NB4 (cell line): ENCODE measurements around the gene WDR5.

Experiments
- DNase-seq: peaks from one replicate; pipeline ENCODE4 v3.0.0; 2010; ENCODE audit warnings: low read depth
- H3K4me3 ChIP-seq: one replicate; pipeline ENCODE4 v1.5.1; 2011; ENCODE audit warnings: mild to moderate bottlenecking, low read depth, low read length, moderate library complexity
- MYC ChIP-seq: IDR thresholded peaks from 2 replicates; pipeline ENCODE4 v1.6.1; 2011; ENCODE audit warnings: low read depth, low read length
- POLR2A ChIP-seq: IDR thresholded peaks from 2 replicates; pipeline ENCODE4 v1.6.1; 2011; ENCODE audit warnings: mild to moderate bottlenecking; ENCODE audit not compliant: insufficient read length; ENCODE audit errors: extremely low read depth
- TF ChIP-seq, protein P1 (sequence below): IDR thresholded peaks from one replicate; pipeline ENCODE4 v1.5.1; 2012; ENCODE audit warnings: low read depth, low read length
- TF ChIP-seq, protein P2 (sequence below): IDR thresholded peaks from 2 replicates; pipeline ENCODE4 v1.6.1; 2011; ENCODE audit warnings: low read depth, low read length

WDR5 gene

DNA sequence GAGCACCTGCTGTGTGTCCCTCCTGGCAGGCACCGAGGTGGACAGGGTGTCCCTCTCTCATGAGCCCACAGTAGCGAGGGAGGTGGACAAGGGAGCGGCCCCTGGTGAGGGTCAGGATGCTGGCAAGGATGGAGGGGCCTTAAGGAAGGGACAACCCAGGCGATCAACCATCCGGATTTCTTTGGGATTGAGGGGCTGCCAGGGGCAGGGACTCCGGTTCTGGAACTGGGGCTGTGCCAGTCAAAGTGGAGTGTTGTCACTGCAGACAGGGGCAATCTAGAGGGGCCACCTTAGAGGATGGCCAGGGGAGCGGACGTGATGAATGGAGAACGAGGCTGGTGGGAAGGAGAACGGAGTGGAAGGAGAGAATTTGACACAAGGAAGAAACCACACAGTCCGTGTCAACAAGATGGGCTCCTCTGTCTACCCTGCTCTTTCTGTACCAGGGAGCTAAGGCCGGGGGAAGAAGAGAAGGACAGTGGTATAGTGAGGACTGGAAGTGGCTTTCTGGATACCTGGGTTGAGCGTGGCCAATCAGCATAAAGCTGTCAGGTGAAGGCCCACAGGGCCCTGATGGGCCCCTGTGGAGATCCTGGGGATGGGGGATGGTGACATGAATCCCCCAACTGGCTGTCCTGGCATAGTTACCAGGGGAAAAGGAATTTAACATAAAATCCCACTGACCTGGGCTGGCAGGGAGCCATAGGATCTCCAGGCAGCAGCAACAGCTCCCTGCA lies 4.2 kb upstream of the WDR5 start:
- TF ChIP-seq MYC: no peak
- TF ChIP-seq, protein P1, sequence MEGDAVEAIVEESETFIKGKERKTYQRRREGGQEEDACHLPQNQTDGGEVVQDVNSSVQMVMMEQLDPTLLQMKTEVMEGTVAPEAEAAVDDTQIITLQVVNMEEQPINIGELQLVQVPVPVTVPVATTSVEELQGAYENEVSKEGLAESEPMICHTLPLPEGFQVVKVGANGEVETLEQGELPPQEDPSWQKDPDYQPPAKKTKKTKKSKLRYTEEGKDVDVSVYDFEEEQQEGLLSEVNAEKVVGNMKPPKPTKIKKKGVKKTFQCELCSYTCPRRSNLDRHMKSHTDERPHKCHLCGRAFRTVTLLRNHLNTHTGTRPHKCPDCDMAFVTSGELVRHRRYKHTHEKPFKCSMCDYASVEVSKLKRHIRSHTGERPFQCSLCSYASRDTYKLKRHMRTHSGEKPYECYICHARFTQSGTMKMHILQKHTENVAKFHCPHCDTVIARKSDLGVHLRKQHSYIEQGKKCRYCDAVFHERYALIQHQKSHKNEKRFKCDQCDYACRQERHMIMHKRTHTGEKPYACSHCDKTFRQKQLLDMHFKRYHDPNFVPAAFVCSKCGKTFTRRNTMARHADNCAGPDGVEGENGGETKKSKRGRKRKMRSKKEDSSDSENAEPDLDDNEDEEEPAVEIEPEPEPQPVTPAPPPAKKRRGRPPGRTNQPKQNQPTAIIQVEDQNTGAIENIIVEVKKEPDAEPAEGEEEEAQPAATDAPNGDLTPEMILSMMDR: no peak
- TF ChIP-seq, protein P2, sequence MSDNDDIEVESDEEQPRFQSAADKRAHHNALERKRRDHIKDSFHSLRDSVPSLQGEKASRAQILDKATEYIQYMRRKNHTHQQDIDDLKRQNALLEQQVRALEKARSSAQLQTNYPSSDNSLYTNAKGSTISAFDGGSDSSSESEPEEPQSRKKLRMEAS: no peak
- no peak for TF ChIP-seq POLR2A
- DNase-seq: no peak
- H3K4me3 ChIP-seq: no peak overlapping the region

DNA sequence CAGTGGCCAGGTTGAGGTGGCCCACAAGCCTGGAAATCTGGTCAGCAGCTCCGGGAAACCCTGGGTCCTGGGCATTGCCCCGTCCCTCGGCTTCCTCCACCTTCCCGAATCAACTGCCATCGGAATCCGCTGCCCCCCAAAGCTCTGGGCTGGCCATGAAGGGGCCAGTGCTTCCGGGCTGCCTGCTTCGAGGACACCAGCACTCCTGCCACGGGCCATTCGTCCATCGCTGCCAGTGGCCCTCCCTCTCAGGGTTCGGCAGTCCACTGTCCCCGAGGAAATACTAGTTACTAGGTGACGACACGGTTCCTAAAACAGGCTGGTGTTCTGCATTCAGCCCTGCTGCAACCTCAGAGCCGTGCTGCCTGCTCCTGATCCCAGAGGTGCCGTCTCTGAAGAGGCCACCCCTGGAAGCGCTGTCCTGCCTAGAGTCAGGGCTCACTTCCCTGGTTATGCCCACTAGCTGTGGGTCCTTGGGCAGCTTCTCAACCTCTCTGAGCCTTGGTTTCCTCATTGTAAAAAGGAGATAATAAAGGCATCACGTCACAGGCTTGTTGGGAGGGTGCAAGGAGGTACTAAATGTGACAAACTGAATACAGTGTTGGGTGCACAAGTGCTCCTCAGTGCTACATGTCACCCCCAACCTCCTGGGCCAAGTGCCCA lies 3.5 kb upstream of the WDR5 start:
- no peak for DNase-seq
- TF ChIP-seq, protein P2: no peak
- TF ChIP-seq, protein P1: no peak
- TF ChIP-seq MYC (no peak), POLR2A (no peak)
- no peak overlapping the region for H3K4me3 ChIP-seq

DNA sequence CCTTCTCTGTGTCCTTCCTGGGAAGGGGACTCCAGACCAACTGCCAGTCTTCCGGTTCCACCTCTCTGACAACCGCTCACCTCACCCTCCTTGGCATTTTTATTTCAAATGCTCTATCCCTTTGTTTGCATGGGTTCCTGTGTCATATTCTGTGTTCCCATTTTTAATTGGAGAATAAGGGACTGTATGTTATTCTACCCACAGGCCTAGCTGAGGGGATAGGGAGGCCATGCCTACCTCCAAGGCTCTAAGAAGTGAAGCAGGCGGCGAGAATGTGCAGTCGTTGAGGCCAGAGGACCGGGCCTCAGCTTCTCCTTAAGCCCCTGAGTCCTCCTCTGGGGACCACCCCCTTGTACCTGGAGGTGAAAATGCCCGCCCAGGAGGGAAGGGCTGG lies 936 bp upstream of the WDR5 start:
- DNase-seq: no peak
- TF ChIP-seq MYC: no peak
- no peak for TF ChIP-seq POLR2A
- TF ChIP-seq, protein P2: no peak
- TF ChIP-seq, protein P1: no peak

DNA sequence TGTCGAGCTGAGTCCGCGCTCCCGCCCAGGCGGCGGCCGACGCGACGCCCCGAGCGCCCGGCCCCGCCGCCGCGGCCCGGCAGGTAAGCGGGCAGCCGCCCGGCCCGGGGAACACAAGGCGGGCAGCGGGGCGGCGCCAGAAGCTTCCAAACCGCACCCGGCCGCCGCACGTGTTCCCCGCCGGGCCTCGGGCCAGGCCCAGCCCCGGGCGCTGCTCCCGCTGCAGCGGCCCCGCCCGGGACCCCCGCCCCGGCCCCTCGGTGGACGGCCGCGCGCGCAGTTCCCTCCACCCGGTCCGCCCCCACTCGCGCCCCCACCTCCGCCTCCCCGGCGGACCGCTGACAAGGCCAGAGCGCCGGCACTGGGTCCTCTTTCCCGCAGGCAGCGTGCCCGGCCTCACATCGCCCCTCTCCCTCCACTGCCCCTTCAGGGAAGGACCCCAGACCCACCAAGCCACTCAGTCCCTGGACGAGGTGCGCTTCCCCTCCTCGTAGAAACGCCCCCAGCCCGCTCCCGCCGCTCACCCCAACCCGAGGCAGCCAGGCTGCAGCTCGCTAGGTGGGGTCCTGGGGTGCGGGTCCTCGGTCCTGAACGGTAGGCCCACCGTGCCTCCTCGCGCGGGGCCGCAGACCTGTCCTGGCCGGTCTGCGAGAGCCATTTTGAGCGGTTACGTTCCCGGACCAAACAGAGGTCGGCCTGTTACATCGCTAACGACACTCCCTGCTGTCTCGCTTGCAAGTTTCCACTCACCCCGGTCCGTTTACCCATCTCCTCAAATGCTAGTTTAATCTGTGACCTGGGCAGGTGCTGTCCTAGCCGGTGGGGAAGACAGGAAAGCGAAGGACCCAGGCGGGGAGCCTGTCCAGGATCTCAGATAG lies 475 bp downstream of the WDR5 start:
- TF ChIP-seq POLR2A (no peak), MYC (no peak)
- TF ChIP-seq, protein P1: no peak
- TF ChIP-seq, protein P2: no peak
- DNase-seq: peak; percentile 41
- H3K4me3 ChIP-seq: peak overlapping the region; percentile 83

More for the DNA sequence above, 936 bp upstream of the WDR5 start:
- peak overlapping the region; percentile 77 for H3K4me3 ChIP-seq

DNA sequence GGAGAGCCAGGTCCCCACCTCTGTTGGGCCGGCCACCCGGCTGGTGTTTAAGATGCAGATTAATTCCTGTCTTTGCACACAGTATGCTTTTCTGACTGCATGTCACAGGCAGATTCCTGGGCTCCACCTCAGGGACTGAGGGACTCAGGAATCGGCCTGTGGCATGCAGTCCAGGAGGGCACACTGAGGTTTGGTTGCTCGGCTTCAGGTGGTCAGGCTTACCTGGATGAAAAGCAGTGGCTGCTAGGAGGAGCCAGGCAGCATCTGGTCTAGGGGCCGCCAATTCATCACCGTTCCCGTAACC lies 1.1 kb downstream of the WDR5 start:
- TF ChIP-seq, protein P1: no peak
- no peak for TF ChIP-seq POLR2A
- no peak for DNase-seq
- H3K4me3 ChIP-seq: peak overlapping the region; percentile 83
